ENCODE results near the gene OR1E2. TPM values are rescaled to one million over a fixed set of nuclear protein-coding genes. Genes with fewer than 3 reads are reported as not detected.
"Not testable (repeated sequence)": the region's sequence is repeated elsewhere in the genome, so short reads cannot be mapped to it uniquely, and the experiment has no call there.

Gene OR1E2
- total RNA-seq, 2 experiments from 2014 or later: not detected

DNA sequence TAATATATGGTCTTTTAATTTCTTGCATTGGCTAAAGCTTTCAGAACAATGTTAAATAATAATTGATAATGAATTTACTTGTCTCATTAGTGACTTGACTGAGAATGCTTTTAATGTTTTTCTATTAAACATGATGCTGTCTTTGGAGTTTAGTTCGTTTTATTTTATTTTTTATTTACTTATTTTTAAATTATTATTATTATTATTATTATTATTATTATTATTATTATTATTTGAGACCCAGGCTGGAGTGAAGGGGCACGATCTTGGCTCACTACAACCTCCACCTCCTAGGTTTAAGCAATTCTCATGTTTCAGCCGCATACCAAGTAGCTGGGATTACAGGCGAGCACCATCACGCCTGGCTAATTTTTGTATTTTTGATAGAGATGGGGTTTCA is 18.0 kb downstream of the OR1E2 start:
- no TSS peak for BruUV-seq (replicated peaks)
- no peak overlapping the region for H2AFZ ChIP-seq (ENCODE audit: low read length)
- H3K4me2 ChIP-seq (ENCODE audit: low read length): no peak overlapping the region
- CTCF ChIA-PET (ENCODE audit: unreplicated experiment): no interaction called here
- no peaks in the 10 kb centered on the region for H3K9me3 ChIP-seq (ENCODE audit: low read length)
- H3K4me1 ChIP-seq (ENCODE audit: insufficient read depth, low read length, poor library complexity, severe bottlenecking): no peaks in the 10 kb centered on the region
- H3K36me3 ChIP-seq (ENCODE audit: insufficient read depth, low read length): no peaks in the 10 kb centered on the region
- TF ChIP-seq EZH2phosphoT487 (IDR thresholded peaks at IDR 0.05; ENCODE audit: borderline replicate concordance, low read depth, low read length) (no peak), CTCF (conservative IDR thresholded peaks at IDR 0.05; ENCODE audit: low read length) (no peak)
- H3K9me2 ChIP-seq (ENCODE audit: insufficient read depth, low read length): no peaks in the 10 kb centered on the region
- H3K79me2 ChIP-seq (ENCODE audit: insufficient read depth, low read depth, low read length): no peaks in the 10 kb centered on the region
- no peak overlapping the region for H3K4me3 ChIP-seq (ENCODE audit: low read depth, low read length, poor library complexity, severe bottlenecking)
- POLR2A ChIA-PET: no interaction called here
- no peak for DNase-seq (ENCODE audit: low spot score)
- no peaks in the 10 kb centered on the region for H4K20me1 ChIP-seq (ENCODE audit: insufficient read depth, low read length)
- H3K27ac ChIP-seq (ENCODE audit: low read depth, low read length, poor library complexity, severe bottlenecking): no peak overlapping the region
- intact Hi-C loops (cut with micrococcal nuclease; ENCODE audit: unreplicated experiment): no loop called here

GRCh38 chr17:3412216-3412615 is 21.4 kb downstream of the OR1E2 start:
- H3K79me2 ChIP-seq (ENCODE audit: insufficient read depth, low read depth, low read length); CTCF ChIA-PET (ENCODE audit: unreplicated experiment); intact Hi-C loops (cut with micrococcal nuclease; ENCODE audit: unreplicated experiment); DNase-seq (ENCODE audit: low spot score); BruUV-seq (replicated peaks); H2AFZ ChIP-seq (ENCODE audit: low read length); H4K20me1 ChIP-seq (ENCODE audit: insufficient read depth, low read length); H3K4me2 ChIP-seq (ENCODE audit: low read length); H3K9me2 ChIP-seq (ENCODE audit: insufficient read depth, low read length); H3K4me3 ChIP-seq (ENCODE audit: low read depth, low read length, poor library complexity, severe bottlenecking); H3K4me1 ChIP-seq (ENCODE audit: insufficient read depth, low read length, poor library complexity, severe bottlenecking); H3K9me3 ChIP-seq (ENCODE audit: low read length); H3K27ac ChIP-seq (ENCODE audit: low read depth, low read length, poor library complexity, severe bottlenecking); H3K36me3 ChIP-seq (ENCODE audit: insufficient read depth, low read length): not testable (repeated sequence)
- POLR2A ChIA-PET: interaction anchor here (0.6 kb wide), 1 partner anchor 37 kb away, joined by 3 read pairs; no protein-coding TSS in a partner anchor

- Histone ChIP-seq H3K27ac (ENCODE audit: low read depth, low read length, poor library complexity, severe bottlenecking) (no peak within 1 kb of the TSS), H2AFZ (ENCODE audit: low read length) (no peak within 1 kb of the TSS), H3K9me3 (ENCODE audit: low read length) (peaks cover 5% of the 10 kb centered on the region; the same call in 1 of the 2 replicates), H3K79me2 (ENCODE audit: insufficient read depth, low read depth, low read length) (no peaks in the 10 kb centered on the region), H3K36me3 (ENCODE audit: insufficient read depth, low read length) (no peaks in the 10 kb centered on the region), H4K20me1 (ENCODE audit: insufficient read depth, low read length) (no peaks in the 10 kb centered on the region), H3K4me3 (ENCODE audit: low read depth, low read length, poor library complexity, severe bottlenecking) (no peak within 1 kb of the TSS), H3K4me1 (ENCODE audit: insufficient read depth, low read length, poor library complexity, severe bottlenecking) (no peaks in the 10 kb centered on the region), H3K4me2 (ENCODE audit: low read length) (no peak within 1 kb of the TSS), H3K9me2 (ENCODE audit: insufficient read depth, low read length) (no peaks in the 10 kb centered on the region)
- CTCF ChIA-PET (ENCODE audit: unreplicated experiment): no interaction called here
- no peak for DNase-seq (ENCODE audit: low spot score)
- no peak for TF ChIP-seq CTCF (conservative IDR thresholded peaks at IDR 0.05; ENCODE audit: low read length)
- no peak for TF ChIP-seq EZH2phosphoT487 (IDR thresholded peaks at IDR 0.05; ENCODE audit: borderline replicate concordance, low read depth, low read length)
- no TSS peak for BruUV-seq (replicated peaks)
- intact Hi-C loops (cut with micrococcal nuclease; ENCODE audit: unreplicated experiment): no loop called here
- POLR2A ChIA-PET: no interaction called here
Observed at GRCh38 chr17:3411070-3411469, 22.6 kb downstream of the OR1E2 start, which contains the start of gene OR3A3. TSS of gene OR3A3 (plus strand) at chr17:3411370.

DNA sequence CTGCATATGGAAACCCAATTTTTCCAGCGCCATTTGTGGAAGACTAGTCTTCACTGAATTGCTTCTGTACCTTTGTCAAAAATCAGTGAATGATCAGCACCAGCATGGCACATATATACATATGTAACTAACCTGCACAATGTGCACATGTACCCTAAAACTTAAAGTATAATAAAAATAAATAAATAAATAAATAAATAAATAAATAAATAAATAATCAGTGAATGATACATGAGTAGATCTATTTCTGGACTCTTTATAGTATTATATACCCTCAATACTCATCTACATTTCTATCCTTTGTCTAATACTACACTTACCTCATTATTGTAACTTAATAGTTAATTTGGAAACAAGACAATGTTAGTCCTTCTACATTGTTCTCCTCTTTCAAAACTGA is 29.8 kb downstream of the OR1E2 start:
- H3K4me3 ChIP-seq (ENCODE audit: low read depth, low read length, poor library complexity, severe bottlenecking); H3K9me3 ChIP-seq (ENCODE audit: low read length); H3K79me2 ChIP-seq (ENCODE audit: insufficient read depth, low read depth, low read length); H3K36me3 ChIP-seq (ENCODE audit: insufficient read depth, low read length); CTCF ChIA-PET (ENCODE audit: unreplicated experiment); H4K20me1 ChIP-seq (ENCODE audit: insufficient read depth, low read length); H2AFZ ChIP-seq (ENCODE audit: low read length); H3K4me1 ChIP-seq (ENCODE audit: insufficient read depth, low read length, poor library complexity, severe bottlenecking); DNase-seq (ENCODE audit: low spot score); H3K4me2 ChIP-seq (ENCODE audit: low read length); BruUV-seq (replicated peaks); H3K27ac ChIP-seq (ENCODE audit: low read depth, low read length, poor library complexity, severe bottlenecking); intact Hi-C loops (cut with micrococcal nuclease; ENCODE audit: unreplicated experiment); POLR2A ChIA-PET; H3K9me2 ChIP-seq (ENCODE audit: insufficient read depth, low read length): not testable (repeated sequence)
